Activated T-helper 9 cell treated with anti-CD3 and anti-CD28 coated beads, Interleukin-2, amount 50 U/mL, for 16 hours (primary cell): Measurements from ENCODE around the gene MTERF4.

Source experiments
- DNase-seq: peaks from one replicate; pipeline ENCODE4 v3.0.0-alpha.2; 2020; ENCODE audit warnings: low read depth

Gene MTERF4

DNA sequence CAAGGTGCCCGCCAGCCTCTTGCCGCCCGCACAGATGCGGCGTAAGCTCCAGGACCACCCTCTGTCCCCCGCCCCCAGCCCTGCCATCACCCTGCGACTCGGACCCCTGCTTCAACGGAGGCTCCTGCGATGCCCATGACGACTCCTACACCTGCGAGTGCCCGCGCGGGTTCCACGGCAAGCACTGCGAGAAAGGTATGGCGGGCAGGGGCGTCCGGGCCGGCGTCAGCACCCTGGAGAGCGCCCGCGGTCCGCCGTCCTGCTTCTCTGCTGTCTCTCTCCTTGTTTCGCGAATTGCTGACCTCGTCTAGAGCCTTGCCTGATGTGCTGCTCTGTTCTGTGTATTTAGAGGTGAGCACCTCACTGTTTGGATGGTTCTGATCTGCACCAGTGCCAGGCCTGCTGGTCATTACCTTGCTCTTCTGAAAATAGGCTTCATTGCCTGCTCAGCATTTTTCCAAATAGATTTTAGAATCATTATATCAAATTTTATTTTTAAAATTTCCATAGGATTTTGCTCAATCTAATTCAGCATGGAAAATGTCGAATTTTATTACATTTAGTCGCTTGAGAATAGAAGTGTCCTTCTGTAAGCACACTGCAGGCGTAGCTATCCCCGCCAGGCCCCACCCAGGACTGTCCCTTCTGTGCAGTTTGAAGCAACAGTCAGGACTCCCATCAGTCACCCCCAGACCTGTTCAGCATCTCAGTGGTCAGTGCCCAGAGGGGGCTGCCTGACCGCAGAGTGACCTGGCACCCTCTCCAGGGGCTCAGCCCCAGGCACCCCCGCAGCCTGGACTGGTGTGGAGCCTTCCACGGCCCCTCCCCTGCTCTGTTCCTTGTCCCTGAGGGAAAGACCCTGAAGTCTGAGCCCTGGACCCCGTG lies 52.1 kb downstream of the MTERF4 start:
- DNase-seq, result no peak

DNA sequence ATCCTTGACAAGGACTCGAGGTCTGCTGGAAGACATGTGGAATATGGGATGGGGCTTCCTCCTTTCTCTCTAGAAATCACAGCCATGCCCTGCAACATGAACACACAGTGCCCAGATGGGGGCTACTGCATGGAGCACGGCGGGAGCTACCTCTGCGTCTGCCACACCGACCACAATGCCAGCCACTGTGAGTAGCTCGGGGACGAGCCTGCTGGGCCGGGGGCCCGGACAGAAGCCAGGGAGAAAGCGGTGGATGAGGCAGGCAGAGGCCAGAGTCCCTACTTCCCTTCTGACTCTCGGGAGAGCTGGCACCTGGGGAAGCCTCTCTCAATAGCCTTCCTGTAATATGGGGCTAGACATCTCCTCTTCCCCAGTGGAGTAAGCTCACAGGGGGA lies 53.1 kb downstream of the MTERF4 start:
- no peak for DNase-seq

DNA sequence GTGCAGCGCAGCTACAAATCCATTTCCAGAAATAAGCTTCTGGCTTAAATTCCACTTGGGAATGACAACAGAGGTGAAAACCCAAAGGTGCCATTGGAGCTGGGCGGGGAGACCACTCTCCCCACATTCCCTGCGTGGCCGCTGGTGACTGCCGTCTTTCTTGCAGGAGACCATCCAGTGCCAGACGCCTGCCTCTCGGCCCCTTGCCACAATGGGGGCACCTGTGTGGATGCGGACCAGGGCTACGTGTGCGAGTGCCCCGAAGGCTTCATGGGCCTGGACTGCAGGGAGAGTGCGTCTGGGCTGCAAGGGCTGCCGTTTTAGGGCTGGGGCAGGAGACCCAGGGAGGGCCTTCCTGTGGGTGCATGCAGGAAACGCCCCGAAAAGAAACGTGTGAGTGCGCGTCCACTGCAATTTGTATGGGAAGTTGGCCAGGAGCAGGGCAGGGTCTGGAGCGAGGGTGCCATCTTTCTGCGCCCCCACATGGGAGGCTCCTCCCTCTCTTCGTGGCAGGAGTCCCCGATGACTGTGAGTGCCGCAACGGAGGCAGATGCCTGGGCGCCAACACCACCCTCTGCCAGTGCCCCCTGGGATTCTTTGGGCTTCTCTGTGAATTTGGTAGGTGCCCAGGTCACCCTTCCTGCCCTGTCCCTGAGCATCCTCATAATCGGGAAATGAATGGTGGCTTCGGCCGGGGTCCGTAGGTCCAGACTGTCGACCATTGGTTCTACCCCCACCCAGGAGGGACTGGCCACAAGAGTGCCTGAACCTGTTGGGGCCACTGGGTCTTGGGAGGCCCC lies 53.7 kb downstream of the MTERF4 start:
- DNase-seq, result no peak

DNA sequence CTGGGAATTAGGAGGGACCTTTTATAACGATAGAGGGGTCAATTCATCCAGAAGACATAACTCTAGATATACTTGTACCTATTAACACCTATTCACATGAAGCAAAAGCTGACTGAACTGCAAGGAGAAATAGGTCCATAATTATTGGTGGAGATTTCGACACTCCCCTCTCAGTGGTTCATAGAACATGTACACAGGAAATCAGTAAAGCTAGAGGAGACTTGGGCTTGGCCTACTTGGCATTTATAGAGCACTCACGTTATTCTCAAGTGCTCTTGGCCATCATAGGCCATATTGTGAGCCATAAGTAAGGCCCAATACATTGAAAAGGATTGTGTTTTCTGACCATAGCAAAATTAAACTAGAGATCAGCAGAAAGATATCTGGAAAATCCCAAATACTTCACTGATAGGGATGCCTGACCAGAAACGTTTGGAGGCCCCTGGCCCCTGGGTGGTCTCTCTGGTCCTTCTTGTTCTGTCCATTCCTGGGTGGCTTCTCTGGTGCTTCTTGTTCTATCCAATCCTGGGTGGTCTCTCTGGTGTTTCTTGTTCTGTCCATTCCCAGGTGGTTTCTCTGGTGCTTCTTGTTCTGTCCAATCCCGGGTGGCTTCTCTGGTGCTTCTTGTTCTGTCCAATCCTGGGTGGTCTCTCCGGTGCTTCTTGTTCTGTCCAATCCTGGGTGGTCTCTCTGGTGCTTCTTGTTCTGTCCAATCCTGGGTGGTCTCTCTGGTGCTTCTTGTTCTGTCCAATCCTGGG lies 54.7 kb downstream of the MTERF4 start:
- DNase-seq, result no peak
